B cell (primary cell): Measurements from ENCODE around the gene HMGXB3. TPM values are rescaled to one million over a fixed set of nuclear protein-coding genes. Genes with fewer than 3 reads are reported as not detected.

Experiments used
- ATAC-seq: fragments of 200-7000 bp; cut with Tn5 transposase; one replicate; pipeline ENCODE4 v1.10.0; 2021; ENCODE audit warnings: low read depth, mild to moderate bottlenecking, moderate number of reproducible peaks, moderate library complexity
- CTCF ChIA-PET: fragments of 350-600 bp; sonication (Branson Sonifier 250); formaldehyde crosslinking; loops from one replicate; lab custom pipeline; 2021; ENCODE audit warnings: antibody characterized with exemption, inconsistent platforms; lab: Charles Lee
- POLR2A ChIA-PET: fragments of 350-600 bp; sonication (Branson Sonifier 250); formaldehyde crosslinking; loops from one replicate; lab custom pipeline; 2021; ENCODE audit warnings: antibody characterized with exemption; lab: Charles Lee
- DNase-seq: peaks from one replicate; pipeline ENCODE4 v3.0.0; 2013
- H2AFZ ChIP-seq: 2 replicates; pipeline ENCODE4 v1.6.1; 2012; ENCODE audit warnings: mild to moderate bottlenecking, low read depth, low read length; ENCODE audit not compliant: insufficient read depth, poor library complexity, severe bottlenecking
- H3K27ac ChIP-seq, 2 donors: 1 replicate in 1 of 2; 2 replicates in 1 of 2; pipeline ENCODE4 v1.5.1; 2012 to 2013; ENCODE audit warnings: low read length in 2 of 2, mild to moderate bottlenecking in 2 of 2, moderate library complexity in 1 of 2
- H3K27me3 ChIP-seq, 4 experiments: fragments of 200-600 bp in 1 of 4; sonication (generic) in 1 of 4; replicated peaks in 1 of 4; 1 replicate in 2 of 4; 2 replicates in 2 of 4; pipeline versions ENCODE4 v1.6.1 to v1.7.0; 2013 to 2016; ENCODE audit warnings: low read length in 3 of 4, mild to moderate bottlenecking in 2 of 4, mixed read lengths in 1 of 4, moderate library complexity in 1 of 4; ENCODE audit not compliant: insufficient read depth in 4 of 4, control insufficient read depth in 3 of 4; ENCODE audit errors: control extremely low read depth in 1 of 4
- H3K36me3 ChIP-seq, 2 experiments: replicated peaks in 1 of 2; 1 replicate in 1 of 2; 2 replicates in 1 of 2; pipeline versions ENCODE4 v1.6.1 to v1.7.1; 2013; ENCODE audit warnings: low read length in 1 of 2; ENCODE audit not compliant: insufficient read depth in 2 of 2, control insufficient read depth in 1 of 2; ENCODE audit errors: control extremely low read depth in 1 of 2, extremely low read depth in 1 of 2
- H3K4me1 ChIP-seq, 2 donors: fragments of 200-600 bp in 1 of 2; sonication (generic) in 1 of 2; 1 replicate in 1 of 2; 2 replicates in 1 of 2; pipeline versions ENCODE4 v1.5.1 to v1.6.1; 2013 to 2017; ENCODE audit warnings: low read length in 2 of 2; ENCODE audit not compliant: control insufficient read depth in 2 of 2, insufficient read depth in 2 of 2
- H3K4me2 ChIP-seq: replicated peaks from 2 replicates; pipeline ENCODE3; 2012; ENCODE audit warnings: mild to moderate bottlenecking, low read depth, low read length; ENCODE audit not compliant: poor library complexity, severe bottlenecking
- H3K4me3 ChIP-seq, 5 experiments: fragments of 200-600 bp in 1 of 5; sonication (generic) in 1 of 5; 1 replicate in 3 of 5; 2 replicates in 2 of 5; pipeline versions ENCODE4 v1.5.1 to v1.7.0; 2011 to 2016; ENCODE audit warnings: low read length in 4 of 5, mild to moderate bottlenecking in 4 of 5, low read depth in 2 of 5, control low read depth in 1 of 5, moderate library complexity in 1 of 5; ENCODE audit not compliant: insufficient read depth in 1 of 5; ENCODE audit errors: control extremely low read depth in 1 of 5, extremely low read depth in 1 of 5
- H3K79me2 ChIP-seq: fragments of 200-600 bp; sonication (generic); one replicate; pipeline ENCODE4 v1.6.0; 2016; ENCODE audit warnings: low read length; ENCODE audit not compliant: control insufficient read depth, insufficient read depth
- H3K9ac ChIP-seq: fragments of 200-600 bp; sonication (generic); 2 replicates; pipeline ENCODE4 v1.6.1; 2017; ENCODE audit warnings: mild to moderate bottlenecking, low read length, moderate library complexity
- H3K9me3 ChIP-seq, 3 donors: one replicate each; pipeline versions ENCODE4 v1.6.1 to v1.7.1; 2013; ENCODE audit warnings: low read length in 2 of 3; ENCODE audit not compliant: control insufficient read depth in 2 of 3, insufficient read depth in 1 of 3; ENCODE audit errors: control extremely low read depth in 1 of 3
- H4K20me1 ChIP-seq: 2 replicates; pipeline ENCODE4 v1.6.0; 2012; ENCODE audit warnings: mild to moderate bottlenecking, low read length; ENCODE audit not compliant: insufficient read depth, control insufficient read depth, poor library complexity, severe bottlenecking
- H3K27ac Mint-ChIP-seq: one replicate; pipeline ENCODE4 v1.8.0; 2021; ENCODE audit warnings: mixed read lengths
- H3K27me3 Mint-ChIP-seq: one replicate; pipeline ENCODE4 v1.8.0; 2021; ENCODE audit warnings: mixed read lengths
- H3K4me1 Mint-ChIP-seq: one replicate; pipeline ENCODE4 v1.8.0; 2021; ENCODE audit warnings: mixed read lengths
- H3K4me3 Mint-ChIP-seq: one replicate; pipeline ENCODE4 v1.8.0; 2021; ENCODE audit warnings: mixed read lengths
- H3K9me3 Mint-ChIP-seq: one replicate; pipeline ENCODE4 v1.8.0; 2022; ENCODE audit warnings: mixed read lengths; ENCODE audit not compliant: insufficient read depth
- CTCF ChIP-seq: fragments of 200-600 bp; IDR thresholded peaks from one replicate; pipeline ENCODE4 v1.8.0; 2022; ENCODE audit warnings: antibody characterized with exemption, mild to moderate bottlenecking
- EZH2 ChIP-seq: IDR thresholded peaks from 2 replicates; pipeline ENCODE4 v1.6.1; 2012; ENCODE audit warnings: borderline replicate concordance, low read depth, mild to moderate bottlenecking, moderate library complexity, low read length; ENCODE audit not compliant: insufficient read depth, poor library complexity, severe bottlenecking
- WGBS: methylation state at CpG from one replicate; pipeline ENCODE4 v1.1.5; 2013; ENCODE audit warnings: missing lambda C conversion rate; ENCODE audit not compliant: insufficient coverage; 5-methylcytosine and 5-hydroxymethylcytosine counted together
- intact Hi-C: fragments of 100-400 bp; cut with micrococcal nuclease; formaldehyde crosslinking; loops from one replicate; pipeline ENCODE4 v1.10.0; 2022
- polyA plus RNA-seq: library from polyadenylated mRNA; depleted of rRNA; stranded (reverse); fragments of >200 nt; gene quantifications from 2 replicates; pipeline ENCODE4 v1.2.3, GENCODE V29; 2012
- total RNA-seq, 2 donors: library from RNA; stranded (reverse); fragments of 120-200 nt in 1 of 2; gene quantifications; 1 replicate in 1 of 2; 2 replicates in 1 of 2; pipeline versions ENCODE4 v1.2.3 to v1.2.4, GENCODE V29; 2013 to 2022

HMGXB3 gene
- total and polyA plus RNA-seq, 2 donors (not counting 1 experiment from before 2014, with no cell fraction given), result 28.5 to 35.7 TPM

DNA sequence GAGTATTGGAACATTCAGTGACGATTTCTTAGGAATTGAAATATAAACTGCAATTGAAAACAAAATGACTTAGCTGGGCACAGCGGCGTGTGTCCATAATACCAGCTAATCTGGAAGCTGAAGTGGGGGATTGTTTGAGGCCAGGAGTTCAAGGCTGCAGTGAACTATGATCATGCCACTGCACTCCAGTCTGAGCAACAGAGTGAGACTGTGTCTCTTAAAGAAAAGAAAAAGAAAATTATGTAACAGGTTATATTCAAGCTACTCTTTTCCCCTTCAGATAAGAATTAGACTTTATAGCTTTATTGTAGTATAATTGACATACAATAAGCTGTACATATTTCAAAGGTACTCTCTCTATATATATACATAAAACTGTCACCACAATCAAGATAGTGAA, 33.6 kb upstream of the HMGXB3 start:
- Histone ChIP-seq H3K27me3 (no peaks in the 10 kb centered on the region), H4K20me1 (no peaks in the 10 kb centered on the region), H3K9ac (no peak overlapping the region), H3K4me2 (no peak overlapping the region), H3K9me3 (no peaks in the 10 kb centered on the region), H3K4me3 (no peak overlapping the region), H3K4me1 (peaks cover 0 to under 1% of the 10 kb centered on the region in 2 donors), H3K27ac (no peak overlapping the region), H3K36me3 (no peaks in the 10 kb centered on the region), H3K79me2 (peaks cover 21% of the 10 kb centered on the region), H2AFZ (no peak overlapping the region)
- Mint-ChIP-seq H3K27me3 (no peaks in the 10 kb centered on the region), H3K4me3 (no peak overlapping the region), H3K9me3 (no peaks in the 10 kb centered on the region), H3K27ac (no peak overlapping the region), H3K4me1 (peaks cover 3% of the 10 kb centered on the region)
- no peak for DNase-seq
- intact Hi-C loops, result loop anchor here (10.0 kb wide), 1 partner anchor 1288 kb away; the partner anchor contains the start of gene GM2A
- no peak for ATAC-seq
- CTCF ChIA-PET, result interaction anchor here (0.8 to 1.0 kb wide), 3 partner anchors 8 to 24 kb away, joined by 3 to 5 read pairs (median 3); no protein-coding TSS in a partner anchor
- TF ChIP-seq EZH2 (no peak), CTCF (no peak)
- WGBS, result 95% methylated on average over 3 of the region's 3 CpGs
- POLR2A ChIA-PET, result no interaction called here

- no peak overlapping the region for H3K9ac ChIP-seq
- POLR2A ChIA-PET, result no interaction called here
- no peaks in the 10 kb centered on the region for H3K9me3 ChIP-seq
- Mint-ChIP-seq H3K27ac (no peak overlapping the region), H3K9me3 (no peaks in the 10 kb centered on the region), H3K27me3 (no peaks in the 10 kb centered on the region), H3K4me3 (no peak overlapping the region), H3K4me1 (no peaks in the 10 kb centered on the region)
- no peaks in the 10 kb centered on the region for H3K4me1 ChIP-seq
- no peak overlapping the region for H3K4me2 ChIP-seq
- WGBS, result 83% methylated on average over 1 of the region's 4 CpGs
- no peak overlapping the region for H2AFZ ChIP-seq
- H3K4me3 ChIP-seq, result no peak overlapping the region
- CTCF ChIA-PET, result interaction anchor here (0.6 to 1.8 kb wide), 4 partner anchors 21 to 732 kb away, joined by 3 to 5 read pairs (median 4); no protein-coding TSS in a partner anchor
- ATAC-seq (no peak), DNase-seq (no peak)
- H3K27me3 ChIP-seq, result no peaks in the 10 kb centered on the region
- no peaks in the 10 kb centered on the region for H3K36me3 ChIP-seq
- no peaks in the 10 kb centered on the region for H4K20me1 ChIP-seq
- no peak overlapping the region for H3K27ac ChIP-seq
- peaks cover 14% of the 10 kb centered on the region for H3K79me2 ChIP-seq
- intact Hi-C loops, result loop anchor here (10.0 kb wide), 1 partner anchor 1285 kb away; the partner anchor contains the start of gene GM2A
- no peak for TF ChIP-seq EZH2
- no peak for TF ChIP-seq CTCF
These were observed 31.2 kb upstream of the HMGXB3 start for GRCh38 chr5:149969181-149969930.
